GM18519 (cell line): ENCODE measurements around the gene SLC17A9.

Experiments used
- ATAC-seq: cut with Tn5 transposase; IDR thresholded peaks from one replicate; pipeline ENCODE4 v1.9.1; 2021; ENCODE audit warnings: mild to moderate bottlenecking, moderate library complexity; ENCODE audit not compliant: unreplicated experiment, low FRiP score

Gene SLC17A9

DNA sequence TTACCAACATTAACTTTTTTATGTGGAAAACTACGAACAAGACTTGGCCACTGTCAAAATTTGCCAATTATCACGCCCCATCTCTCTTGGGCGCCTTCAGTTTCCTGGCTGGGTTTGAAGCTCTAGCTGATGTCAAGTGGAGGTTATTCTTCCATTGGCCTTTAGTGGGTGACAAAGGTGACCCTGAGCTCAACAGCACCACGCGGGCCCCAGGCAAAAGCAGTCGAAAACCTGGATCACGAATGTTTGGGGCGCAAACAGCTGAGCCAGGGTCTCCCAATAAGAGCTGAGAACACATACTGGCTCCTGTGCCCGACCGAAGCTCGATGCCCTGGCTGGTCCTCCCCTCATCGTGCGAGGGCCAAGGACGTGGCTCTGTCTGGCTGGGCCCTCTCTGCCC lies 26.8 kb downstream of the SLC17A9 start:
- ATAC-seq, result no peak

- ATAC-seq, result no peak
These were observed 27.4 kb downstream of the SLC17A9 start for GRCh38 chr20:62979876-62980373.

- no peak for ATAC-seq
These were observed 28.0 kb downstream of the SLC17A9 start for GRCh38 chr20:62980380-62980960.

DNA sequence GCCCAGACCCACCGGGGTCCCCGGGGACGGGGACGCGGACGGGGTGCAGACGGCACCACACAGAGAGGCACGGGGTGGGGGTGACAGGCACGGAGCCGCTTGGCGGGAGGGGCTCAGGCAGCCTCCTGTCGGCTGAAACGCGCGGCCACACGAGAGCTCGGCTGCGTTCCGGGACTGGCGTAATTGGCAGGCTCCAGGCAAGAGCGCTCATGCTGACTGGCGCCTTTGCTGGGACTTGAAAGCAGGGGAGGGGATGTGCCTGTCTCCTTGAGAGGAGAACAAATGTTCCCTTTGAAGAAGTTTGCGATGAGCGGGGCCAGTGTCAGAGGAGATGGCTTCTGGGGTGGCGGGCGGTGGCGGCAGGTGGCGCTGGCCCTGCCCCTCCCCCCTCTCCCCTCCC lies 28.5 kb downstream of the SLC17A9 start:
- ATAC-seq, result no peak

- ATAC-seq, result no peak
These were observed 29.9 kb downstream of the SLC17A9 start for GRCh38 chr20:62982124-62983075.

- no peak for ATAC-seq
These were observed 30.7 kb downstream of the SLC17A9 start for GRCh38 chr20:62983210-62983609.

DNA sequence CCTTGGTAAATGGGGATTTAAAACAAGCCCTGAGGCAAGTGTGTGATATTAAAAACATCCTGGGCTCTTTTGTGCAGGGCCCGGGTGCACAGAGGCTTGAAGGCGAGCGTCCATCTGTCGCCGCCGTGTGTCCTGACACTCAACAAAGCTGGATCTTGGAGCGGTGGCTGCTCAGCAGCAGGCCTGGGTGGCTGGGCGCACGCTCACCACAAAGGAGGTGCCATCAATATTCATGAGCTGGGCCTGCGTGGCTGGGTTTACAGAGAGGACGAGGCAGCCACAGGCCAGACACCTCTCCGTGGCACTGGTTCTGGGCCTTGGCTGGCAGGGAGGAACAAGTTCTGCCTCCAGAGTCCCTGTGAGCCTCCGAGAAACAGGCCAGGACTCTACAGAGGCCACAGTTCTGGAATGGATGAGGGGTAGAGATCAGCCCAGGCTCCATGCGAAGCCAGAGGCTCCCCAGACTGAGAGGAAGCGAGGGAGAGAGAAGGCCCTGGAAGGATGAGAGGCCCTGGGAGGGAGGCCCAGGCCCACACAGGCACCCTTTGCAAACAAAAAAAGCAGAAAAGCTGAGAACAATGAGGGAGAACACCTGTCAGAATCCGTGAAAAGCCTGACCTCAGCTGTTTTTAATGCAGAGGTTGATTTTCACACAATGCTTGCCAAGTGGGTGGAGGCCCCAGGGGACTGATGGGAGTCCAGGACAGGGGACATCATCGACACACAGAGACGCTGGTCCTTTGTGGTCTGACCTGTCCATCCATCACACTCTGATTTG lies 32.3 kb downstream of the SLC17A9 start:
- ATAC-seq, result no peak

DNA sequence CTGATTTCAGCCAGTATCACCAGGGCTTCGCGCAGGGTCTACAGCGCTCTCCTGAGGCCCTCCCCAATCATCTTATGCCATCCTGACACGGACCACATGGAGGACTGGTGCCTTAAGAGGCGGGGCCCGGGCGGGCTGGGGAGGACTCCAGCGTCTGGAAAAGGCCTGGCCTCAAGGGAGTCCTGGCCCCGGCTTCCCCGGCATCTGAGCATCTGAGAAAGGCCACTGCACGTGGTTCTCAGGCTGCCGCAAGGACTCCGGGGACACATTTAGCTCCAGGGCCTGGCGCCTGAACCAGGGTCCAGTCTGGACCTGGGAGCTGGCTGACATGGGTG lies 32.9 kb downstream of the SLC17A9 start:
- no peak for ATAC-seq

GRCh38 chr20:62986257-62986800 lies 33.8 kb downstream of the SLC17A9 start:
- ATAC-seq, result no peak

GRCh38 chr20:62987114-62987513 lies 34.6 kb downstream of the SLC17A9 start:
- no peak for ATAC-seq

DNA sequence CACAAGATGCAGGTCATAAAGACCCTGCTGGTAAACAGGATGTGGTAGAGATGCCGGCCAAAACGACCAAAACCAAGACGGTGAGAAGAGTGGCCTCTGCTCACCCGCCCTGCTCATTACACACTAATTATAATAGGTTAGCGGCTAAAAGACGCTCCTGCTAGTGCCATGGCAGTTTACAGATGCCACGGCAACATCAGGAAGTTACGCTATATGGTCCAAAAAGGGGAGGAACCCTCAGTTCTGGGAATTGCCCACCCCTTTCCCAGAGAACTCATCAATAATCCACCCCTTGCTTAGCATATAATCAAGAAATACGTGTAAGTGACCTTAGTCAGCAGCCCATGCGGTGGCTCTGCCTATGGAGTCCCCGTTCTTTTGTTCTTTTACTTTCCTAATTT lies 36.7 kb downstream of the SLC17A9 start:
- no peak for ATAC-seq

- ATAC-seq, result no peak
These were observed 37.9 kb downstream of the SLC17A9 start for GRCh38 chr20:62990306-62990825.

- no peak for ATAC-seq
These were observed 38.8 kb downstream of the SLC17A9 start for GRCh38 chr20:62991196-62991807.

DNA sequence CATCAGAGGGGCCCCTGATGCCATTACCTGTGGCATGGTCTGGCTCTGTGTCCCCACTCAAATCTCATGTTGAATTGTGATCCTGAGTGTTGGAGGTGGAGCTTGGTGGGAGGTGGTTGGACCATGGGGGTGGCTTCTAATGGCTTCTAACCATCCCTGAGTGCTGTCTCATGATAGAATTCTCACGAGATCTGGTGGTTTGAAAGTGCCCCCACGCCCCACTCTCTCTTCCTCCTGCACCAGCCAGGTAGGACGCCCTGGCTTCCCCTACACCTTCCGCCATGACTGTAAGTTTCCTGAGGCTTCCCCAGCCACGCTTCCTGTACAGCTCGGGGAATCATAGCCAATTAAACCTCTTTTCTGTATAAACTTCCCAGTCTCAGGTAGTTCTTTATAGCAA lies 39.4 kb downstream of the SLC17A9 start:
- no peak for ATAC-seq

- no peak for ATAC-seq
These were observed 41.5 kb downstream of the SLC17A9 start for GRCh38 chr20:62993856-62994494.

- no peak for ATAC-seq
These were observed 42.4 kb downstream of the SLC17A9 start for GRCh38 chr20:62994869-62995281.

GRCh38 chr20:62995481-62995880 lies 43.0 kb downstream of the SLC17A9 start:
- ATAC-seq, result no peak

- ATAC-seq, result no peak
These were observed 43.5 kb downstream of the SLC17A9 start for GRCh38 chr20:62995898-62996595.

- no peak for ATAC-seq
These were observed 44.1 kb downstream of the SLC17A9 start for GRCh38 chr20:62996596-62996982.
